NCI-H2029 (cell line): Measurements from ENCODE around the gene HECTD3.
"Not testable (repeated sequence)": the region's sequence is repeated elsewhere in the genome, so short reads cannot be mapped to it uniquely, and the experiment has no call there.

Source experiments
- DNase-seq: peaks from one replicate; lab custom pipeline; 2025; lab: John Stamatoyannopoulos, UW

Gene HECTD3

GRCh38 chr1:45014321-45015028, 3.4 kb upstream of the HECTD3 start:
- DNase-seq: peak; percentile 88

GRCh38 chr1:45013551-45014209, 2.6 kb upstream of the HECTD3 start:
- no peak for DNase-seq

GRCh38 chr1:45012639-45013278, 1.6 kb upstream of the HECTD3 start:
- DNase-seq: peak; percentile 76

GRCh38 chr1:45011837-45012638, 914 bp upstream of the HECTD3 start, which contains the start of gene UROD:
UROD (plus strand) TSS chr1:45012254; CDS start chr1:45012266, 12 bp downstream.
- peak; percentile 99 for DNase-seq

- DNase-seq: peak; percentile 66
Measured at GRCh38 chr1:45009956-45010854, 919 bp downstream of the HECTD3 start.

GRCh38 chr1:45009296-45009865, 1.7 kb downstream of the HECTD3 start:
- no peak for DNase-seq

- no peak for DNase-seq
Measured at GRCh38 chr1:45008516-45008915, 2.6 kb downstream of the HECTD3 start.

GRCh38 chr1:45008076-45008475, 3.0 kb downstream of the HECTD3 start:
- DNase-seq: no peak

- no peak for DNase-seq
Measured at GRCh38 chr1:45007311-45007710, 3.8 kb downstream of the HECTD3 start.

- no peak for DNase-seq
Measured at GRCh38 chr1:45005761-45006160, 5.4 kb downstream of the HECTD3 start.

GRCh38 chr1:45004281-45004920, 6.7 kb downstream of the HECTD3 start:
- no peak for DNase-seq

GRCh38 chr1:45003741-45004140, 7.4 kb downstream of the HECTD3 start:
- DNase-seq: no peak

- DNase-seq: no peak
Measured at GRCh38 chr1:45002650-45003645, 8.2 kb downstream of the HECTD3 start.

- DNase-seq: not testable (repeated sequence)
Measured at GRCh38 chr1:45001576-45001975, 9.5 kb downstream of the HECTD3 start.

- no peak for DNase-seq
Measured at GRCh38 chr1:45001011-45001481, 10.1 kb downstream of the HECTD3 start.

- DNase-seq: no peak
Measured at GRCh38 chr1:44999232-44999631, 11.9 kb downstream of the HECTD3 start.

- DNase-seq: no peak
Measured at GRCh38 chr1:44995467-44996238, 15.5 kb downstream of the HECTD3 start.

- no peak for DNase-seq
Measured at GRCh38 chr1:44994309-44994898, 16.7 kb downstream of the HECTD3 start.
